Measurements from ENCODE around the gene NVL.

DNA sequence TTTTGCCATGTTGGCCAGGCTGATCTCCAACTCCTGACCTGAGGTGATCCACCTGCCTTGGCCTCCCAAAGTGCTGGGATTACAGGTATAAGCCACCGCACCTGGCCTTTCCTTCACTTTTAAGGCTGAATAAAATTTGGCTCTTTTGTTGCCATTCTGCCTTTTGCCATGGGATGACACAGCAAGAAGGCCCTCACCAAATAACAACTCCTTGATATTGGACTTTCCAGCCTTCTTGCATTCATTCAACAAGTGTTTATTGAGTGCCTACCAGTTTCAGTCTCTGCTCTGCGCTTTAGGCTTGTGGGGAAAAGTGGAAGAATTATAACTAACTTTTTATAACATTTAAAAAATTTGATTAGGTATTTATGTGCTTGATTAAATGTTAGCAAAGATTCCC lies 1.9 kb upstream of the NVL start:
- TF ChIP-seq CTCF (IDR thresholded peaks at IDR 0.05): no peak
- no peak for TF ChIP-seq POLR2A (IDR thresholded peaks at IDR 0.05)

Measured in testis (tissue), 2 donors.